Tibial nerve (tissue), 3 donors: ENCODE measurements around the gene CACNA2D2.

Source experiments
- POLR2A ChIP-seq, 2 donors: fragments of 450-650 bp; IDR thresholded peaks; one replicate each; pipeline ENCODE4 v1.6.1; 2017; ENCODE audit warnings: antibody characterized with exemption in 2 of 2, mild to moderate bottlenecking in 2 of 2, moderate library complexity in 2 of 2
- TF ChIP-seq, protein P1 (sequence below), 5 experiments: fragments of 200-600 bp in 3 of 5; fragments of 450-650 bp in 2 of 5; sonication (generic) in 3 of 5; IDR thresholded peaks; one replicate each; pipeline ENCODE4 v1.5.1; 2016 to 2019; ENCODE audit warnings: antibody characterized with exemption in 5 of 5, mild to moderate bottlenecking in 3 of 5, moderate library complexity in 2 of 5

DNA sequence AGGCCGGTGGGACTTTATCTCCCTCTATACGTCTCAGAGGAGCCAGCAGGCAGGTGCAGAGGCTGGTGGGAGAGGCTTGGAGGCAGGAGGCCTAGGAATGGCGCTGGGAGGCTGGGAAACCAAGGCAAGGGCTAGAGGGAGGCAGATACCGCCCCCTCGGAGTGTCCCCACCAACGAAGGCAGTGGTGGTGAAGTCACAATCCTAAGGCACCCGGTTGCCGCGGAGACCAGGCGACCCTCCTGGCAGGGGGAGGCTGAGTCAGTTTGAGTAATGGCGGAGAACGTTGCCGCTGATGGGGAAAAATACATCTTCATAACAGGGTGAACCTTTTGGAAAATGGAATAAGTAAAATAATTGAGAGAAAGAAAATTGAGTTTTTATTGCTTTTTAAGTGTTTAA lies 29.9 kb upstream of the CACNA2D2 start:
- TF ChIP-seq, protein P1, sequence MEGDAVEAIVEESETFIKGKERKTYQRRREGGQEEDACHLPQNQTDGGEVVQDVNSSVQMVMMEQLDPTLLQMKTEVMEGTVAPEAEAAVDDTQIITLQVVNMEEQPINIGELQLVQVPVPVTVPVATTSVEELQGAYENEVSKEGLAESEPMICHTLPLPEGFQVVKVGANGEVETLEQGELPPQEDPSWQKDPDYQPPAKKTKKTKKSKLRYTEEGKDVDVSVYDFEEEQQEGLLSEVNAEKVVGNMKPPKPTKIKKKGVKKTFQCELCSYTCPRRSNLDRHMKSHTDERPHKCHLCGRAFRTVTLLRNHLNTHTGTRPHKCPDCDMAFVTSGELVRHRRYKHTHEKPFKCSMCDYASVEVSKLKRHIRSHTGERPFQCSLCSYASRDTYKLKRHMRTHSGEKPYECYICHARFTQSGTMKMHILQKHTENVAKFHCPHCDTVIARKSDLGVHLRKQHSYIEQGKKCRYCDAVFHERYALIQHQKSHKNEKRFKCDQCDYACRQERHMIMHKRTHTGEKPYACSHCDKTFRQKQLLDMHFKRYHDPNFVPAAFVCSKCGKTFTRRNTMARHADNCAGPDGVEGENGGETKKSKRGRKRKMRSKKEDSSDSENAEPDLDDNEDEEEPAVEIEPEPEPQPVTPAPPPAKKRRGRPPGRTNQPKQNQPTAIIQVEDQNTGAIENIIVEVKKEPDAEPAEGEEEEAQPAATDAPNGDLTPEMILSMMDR (IDR thresholded peaks at IDR 0.05), result no peak
- no peak for TF ChIP-seq POLR2A (IDR thresholded peaks at IDR 0.05)
